Thymus (tissue), 11 donors: ENCODE data around the gene DLG5. TPM values are rescaled to one million over a fixed set of nuclear protein-coding genes. Genes with fewer than 3 reads are reported as not detected.
"Not testable (repeated sequence)": the region's sequence is repeated elsewhere in the genome, so short reads cannot be mapped to it uniquely, and the experiment has no call there.

ENCODE experiments used
- DNase-seq, 9 donors: peaks; one replicate each; pipeline ENCODE4 v3.0.0-alpha.2; 2013; ENCODE audit warnings: low spot score in 9 of 9, low read depth in 6 of 9, missing footprints in 1 of 9
- H3K27ac ChIP-seq, 2 donors: one replicate each; pipeline ENCODE4 v1.5.1; 2013; ENCODE audit warnings: control low read depth in 1 of 2, low read depth in 1 of 2, low read length in 1 of 2, mild to moderate bottlenecking in 1 of 2, moderate library complexity in 1 of 2
- H3K27me3 ChIP-seq, 2 donors: one replicate each; pipeline ENCODE4 v1.5.1; 2013; ENCODE audit warnings: low read length in 1 of 2; ENCODE audit not compliant: control insufficient read depth in 2 of 2, insufficient read depth in 1 of 2
- H3K36me3 ChIP-seq, 2 donors: one replicate each; pipeline ENCODE4 v1.5.1; 2013; ENCODE audit warnings: low read length in 1 of 2, mild to moderate bottlenecking in 1 of 2, moderate library complexity in 1 of 2; ENCODE audit not compliant: control insufficient read depth in 2 of 2, insufficient read depth in 2 of 2
- H3K4me1 ChIP-seq, 2 donors: one replicate each; pipeline ENCODE4 v1.5.1; 2013; ENCODE audit warnings: low read length in 2 of 2; ENCODE audit not compliant: control insufficient read depth in 2 of 2, insufficient read depth in 2 of 2
- H3K4me3 ChIP-seq, 2 donors: one replicate each; pipeline ENCODE4 v1.5.1; 2013; ENCODE audit warnings: low read length in 2 of 2, control low read depth in 1 of 2, mild to moderate bottlenecking in 1 of 2
- H3K9me3 ChIP-seq, 2 donors: one replicate each; pipeline ENCODE4 v1.5.1; 2013; ENCODE audit warnings: low read length in 1 of 2, mild to moderate bottlenecking in 1 of 2; ENCODE audit not compliant: control insufficient read depth in 2 of 2, insufficient read depth in 1 of 2
- WGBS: extraction: QIAGEN DNeasy Blood & Tissue Kit; methylation state at CpG from one replicate; pipeline ENCODE4 v1.1.7; 2013; 5-methylcytosine and 5-hydroxymethylcytosine counted together
- polyA plus RNA-seq: library from polyadenylated mRNA; stranded (reverse); fragments of 200-250 nt; gene quantifications from one replicate; pipeline ENCODE4 v1.2.3, GENCODE V29; 2013
- total RNA-seq: library from RNA; stranded (reverse); fragments of 120-200 nt; gene quantifications from one replicate; pipeline ENCODE4 v1.2.4, GENCODE V29; 2013
- donor health status: healthy.

The DLG5 gene
- total and polyA plus RNA-seq, 2 donors, result 6.6 to 25.8 TPM

GRCh38 chr10:77771851-77772250, 154.7 kb downstream of the DLG5 start:
- no peak overlapping the region for H3K4me3 ChIP-seq
- DNase-seq, result no peak
- peaks cover 0 to 6% of the 10 kb centered on the region in 2 donors for H3K9me3 ChIP-seq
- H3K27me3 ChIP-seq, result no peaks in the 10 kb centered on the region
- H3K27ac ChIP-seq, result no peak overlapping the region
- WGBS, result 88% methylated on average over 7 of the region's 7 CpGs
- H3K4me1 ChIP-seq, result no peaks in the 10 kb centered on the region
- no peaks in the 10 kb centered on the region for H3K36me3 ChIP-seq

- no peak overlapping the region for H3K27ac ChIP-seq
- peaks cover 0 to 2% of the 10 kb centered on the region in 2 donors for H3K9me3 ChIP-seq
- DNase-seq, result no peak
- no peaks in the 10 kb centered on the region for H3K36me3 ChIP-seq
- no peak overlapping the region for H3K4me3 ChIP-seq
- 79% methylated on average over 4 of the region's 4 CpGs for WGBS
- H3K27me3 ChIP-seq, result no peaks in the 10 kb centered on the region
- H3K4me1 ChIP-seq, result no peaks in the 10 kb centered on the region
These were observed 155.1 kb downstream of the DLG5 start for GRCh38 chr10:77771450-77771849.

GRCh38 chr10:77770868-77771175, 155.7 kb downstream of the DLG5 start:
- H3K4me1 ChIP-seq, result no peaks in the 10 kb centered on the region
- no peaks in the 10 kb centered on the region for H3K36me3 ChIP-seq
- H3K9me3 ChIP-seq, result no peaks in the 10 kb centered on the region
- WGBS, result 92% methylated on average over 7 of the region's 7 CpGs
- DNase-seq, result no peak
- no peak overlapping the region for H3K4me3 ChIP-seq
- H3K27ac ChIP-seq, result no peak overlapping the region
- H3K27me3 ChIP-seq, result no peaks in the 10 kb centered on the region

- H3K4me3 ChIP-seq, result no peak overlapping the region
- DNase-seq, result no peak
These were observed 156.3 kb downstream of the DLG5 start for GRCh38 chr10:77770081-77770867.

GRCh38 chr10:77768039-77768438, 158.5 kb downstream of the DLG5 start:
- H3K27me3 ChIP-seq, result no peaks in the 10 kb centered on the region
- no peak for DNase-seq
- no peak overlapping the region for H3K4me3 ChIP-seq
- WGBS, result 90% methylated on average over 1 of the region's 1 CpG
- peaks cover 0 to 2% of the 10 kb centered on the region in 2 donors for H3K4me1 ChIP-seq
- H3K9me3 ChIP-seq, result no peaks in the 10 kb centered on the region
- no peaks in the 10 kb centered on the region for H3K36me3 ChIP-seq
- H3K27ac ChIP-seq, result no peak overlapping the region

More at GRCh38 chr10:77770081-77770867, 156.3 kb downstream of the DLG5 start:
- Histone ChIP-seq H3K27ac (no peak overlapping the region), H3K36me3 (no peaks in the 10 kb centered on the region), H3K9me3 (no peaks in the 10 kb centered on the region), H3K4me1 (no peaks in the 10 kb centered on the region), H3K27me3 (no peaks in the 10 kb centered on the region)
- WGBS, result 87% methylated on average over 18 of the region's 18 CpGs

GRCh38 chr10:77763453-77764430, 162.8 kb downstream of the DLG5 start:
- H3K9me3 ChIP-seq, result no peaks in the 10 kb centered on the region
- 85% methylated on average over 9 of the region's 9 CpGs for WGBS

GRCh38 chr10:77758406-77758805, 168.1 kb downstream of the DLG5 start:
- H3K27ac ChIP-seq, H3K4me3 ChIP-seq, H3K27me3 ChIP-seq, H3K4me1 ChIP-seq, H3K36me3 ChIP-seq, H3K9me3 ChIP-seq, DNase-seq: not testable (repeated sequence)
- WGBS, result 97% methylated on average over 2 of the region's 2 CpGs

More at GRCh38 chr10:77763453-77764430, 162.8 kb downstream of the DLG5 start:
- DNase-seq, result no peak
- no peaks in the 10 kb centered on the region for H3K27me3 ChIP-seq
- no peaks in the 10 kb centered on the region for H3K36me3 ChIP-seq
- peaks cover 0 to 2% of the 10 kb centered on the region in 2 donors for H3K4me1 ChIP-seq
- no peak overlapping the region for H3K27ac ChIP-seq
- no peak overlapping the region for H3K4me3 ChIP-seq

- Histone ChIP-seq H3K36me3 (no peaks in the 10 kb centered on the region), H3K4me1 (no peaks in the 10 kb centered on the region), H3K4me3 (no peak overlapping the region), H3K27ac (no peak overlapping the region), H3K27me3 (peaks cover 0 to 2% of the 10 kb centered on the region in 2 donors), H3K9me3 (no peaks in the 10 kb centered on the region)
- DNase-seq, result peak in 2 of 9 donors; percentile 12 to 13
- WGBS, result 41% methylated on average over 12 of the region's 12 CpGs
These were observed 170.0 kb downstream of the DLG5 start for GRCh38 chr10:77756319-77757232.
